Left lung (tissue), 10 donors: ENCODE results near the gene ADORA2A. TPM values are rescaled to one million over a fixed set of nuclear protein-coding genes. Genes with fewer than 3 reads are reported as not detected.

Experiments used
- ATAC-seq: fragments of 200-7000 bp; cut with Tn5 transposase; one replicate; pipeline ENCODE4 v1.9.1; 2020; ENCODE audit warnings: moderate library complexity
- DNase-seq, 4 donors: peaks; one replicate each; pipeline ENCODE4 v3.0.0-alpha.2; 2013 to 2020
- H3K27ac ChIP-seq, 2 donors: fragments of 200-600 bp; sonication (generic) in 1 of 2; one replicate each; pipeline versions ENCODE4 v1.5.0 to v1.8.0; 2020 to 2021
- H3K27me3 ChIP-seq, 2 donors: fragments of 200-600 bp; sonication (generic) in 1 of 2; one replicate each; pipeline versions ENCODE4 v1.5.0 to v1.8.0; 2020 to 2021
- H3K36me3 ChIP-seq, 2 donors: fragments of 200-600 bp; sonication (generic) in 1 of 2; one replicate each; pipeline versions ENCODE4 v1.5.0 to v1.8.0; 2020 to 2021
- H3K4me1 ChIP-seq, 2 donors: fragments of 200-600 bp; one replicate each; pipeline ENCODE4 v1.8.0; 2021
- H3K4me3 ChIP-seq, 2 donors: fragments of 200-600 bp; sonication (generic) in 1 of 2; one replicate each; pipeline versions ENCODE4 v1.5.0 to v1.8.0; 2020 to 2021; ENCODE audit warnings: mild to moderate bottlenecking in 1 of 2
- H3K9me3 ChIP-seq, 2 donors: fragments of 200-600 bp; sonication (generic) in 1 of 2; one replicate each; pipeline versions ENCODE4 v1.5.0 to v1.8.0; 2020 to 2021
- CTCF ChIP-seq, 2 donors: fragments of 200-600 bp; sonication (generic) in 1 of 2; IDR thresholded peaks; one replicate each; pipeline versions ENCODE4 v1.5.0 to v1.8.0; 2021; ENCODE audit warnings: antibody characterized with exemption in 2 of 2
- intact Hi-C, 2 donors: fragments of 100-400 bp; cut with DNase I; formaldehyde crosslinking; loops; one replicate each; pipeline versions ENCODE4 v1.11.2 to v1.14.2; 2022
- polyA plus RNA-seq, 6 donors: library from polyadenylated mRNA; unstranded; fragments of 120-200 nt; gene quantifications; one replicate each; pipeline ENCODE4 v1.2.1, GENCODE V29; 2013; ENCODE audit not compliant: insufficient read length in 6 of 6
- total RNA-seq, 2 donors: library from RNA; stranded (reverse); fragmentation: NEBNext Ultra II Directional; extraction: Animal tissue kit (Norgen Biotek cat#: 25700); gene quantifications; one replicate each; pipeline ENCODE4 v1.2.1, GENCODE V29; 2021
- donor health status: DM: no; HTN: yes; CAD: no.
- donor health status: DM: no; HTN: no; CAD: no.

Gene ADORA2A
- total and polyA plus RNA-seq, 8 donors = 11.5 to 31.9 (median 25.9) TPM

- H3K9me3 ChIP-seq = no peaks in the 10 kb centered on the region
- TF ChIP-seq CTCF (IDR thresholded peaks at IDR 0.05) = no peak
- H3K27me3 ChIP-seq = no peaks in the 10 kb centered on the region
- peaks cover 0 to 20% of the 10 kb centered on the region in 2 donors for H3K4me1 ChIP-seq
- no peak overlapping the region for H3K4me3 ChIP-seq
- DNase-seq (no peak), ATAC-seq (no peak)
- peaks cover 0 to 68% of the 10 kb centered on the region in 2 donors for H3K36me3 ChIP-seq
- intact Hi-C loops = no loop called here
- H3K27ac ChIP-seq = no peak overlapping the region
Observed at GRCh38 chr22:24414523-24414922, 12.9 kb upstream of the ADORA2A start.

GRCh38 chr22:24414984-24415945 lies 12.1 kb upstream of the ADORA2A start:
- H3K27ac ChIP-seq = no peak overlapping the region
- H3K36me3 ChIP-seq = peaks cover 0 to 68% of the 10 kb centered on the region in 2 donors
- TF ChIP-seq CTCF (IDR thresholded peaks at IDR 0.05) = no peak
- peaks cover 2 to 23% of the 10 kb centered on the region in 2 donors for H3K4me1 ChIP-seq
- DNase-seq (no peak), ATAC-seq (no peak)
- H3K27me3 ChIP-seq = no peaks in the 10 kb centered on the region
- intact Hi-C loops = no loop called here
- no peaks in the 10 kb centered on the region for H3K9me3 ChIP-seq
- no peak overlapping the region for H3K4me3 ChIP-seq

- no peak overlapping the region for H3K4me3 ChIP-seq
- DNase-seq (no peak), ATAC-seq (no peak)
- H3K9me3 ChIP-seq = no peaks in the 10 kb centered on the region
- intact Hi-C loops = no loop called here
- no peaks in the 10 kb centered on the region for H3K27me3 ChIP-seq
- peaks cover 0 to 68% of the 10 kb centered on the region in 2 donors for H3K36me3 ChIP-seq
- H3K4me1 ChIP-seq = peaks cover 9 to 31% of the 10 kb centered on the region in 2 donors
- H3K27ac ChIP-seq = no peak overlapping the region
- no peak for TF ChIP-seq CTCF (IDR thresholded peaks at IDR 0.05)
Observed at GRCh38 chr22:24416095-24416494, 11.3 kb upstream of the ADORA2A start.

- Histone ChIP-seq H3K4me3 (no peak overlapping the region), H3K4me1 (peaks cover 9 to 36% of the 10 kb centered on the region in 2 donors), H3K27me3 (no peaks in the 10 kb centered on the region), H3K27ac (no peak overlapping the region), H3K9me3 (no peaks in the 10 kb centered on the region), H3K36me3 (peaks cover 0 to 64% of the 10 kb centered on the region in 2 donors)
- intact Hi-C loops = no loop called here
- DNase-seq (no peak), ATAC-seq (no peak)
- TF ChIP-seq CTCF (IDR thresholded peaks at IDR 0.05) = no peak
Observed at GRCh38 chr22:24416611-24417010, 10.8 kb upstream of the ADORA2A start.

GRCh38 chr22:24417200-24417599 lies 10.2 kb upstream of the ADORA2A start:
- Histone ChIP-seq H3K4me3 (no peak overlapping the region), H3K36me3 (peaks cover 0 to 59% of the 10 kb centered on the region in 2 donors), H3K9me3 (no peaks in the 10 kb centered on the region), H3K27ac (no peak overlapping the region), H3K4me1 (peaks cover 9 to 37% of the 10 kb centered on the region in 2 donors), H3K27me3 (no peaks in the 10 kb centered on the region)
- ATAC-seq = no peak
- DNase-seq = no peak
- intact Hi-C loops = no loop called here
- no peak for TF ChIP-seq CTCF (IDR thresholded peaks at IDR 0.05)
